Measurements from ENCODE around the gene THAP6.

Gene THAP6

DNA sequence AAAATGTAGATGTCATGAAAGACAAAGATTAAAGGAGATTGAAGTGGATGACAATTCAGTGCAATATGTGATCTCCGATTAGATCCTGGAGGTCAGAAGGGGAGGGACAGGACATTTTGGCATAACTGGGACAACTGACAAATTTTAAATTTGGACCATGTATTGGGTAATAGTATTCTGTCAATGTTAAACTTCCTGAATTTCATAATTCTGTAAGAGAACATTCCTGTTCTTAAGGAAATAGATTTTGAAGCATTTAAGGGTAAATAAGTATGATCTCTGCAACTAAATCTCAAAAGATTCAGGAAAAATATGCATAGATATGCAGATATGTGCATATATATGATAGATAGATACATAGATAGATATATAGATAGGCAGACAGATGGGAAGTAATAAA, 52.6 kb downstream of the THAP6 start:
- H3K4me3 ChIP-seq (replicated peaks; ENCODE audit: low read depth, low read length) = no peak overlapping the region
- DNase-seq (ENCODE audit: extremely low read depth, insufficient read length) = no peak
- TF ChIP-seq, protein P1, sequence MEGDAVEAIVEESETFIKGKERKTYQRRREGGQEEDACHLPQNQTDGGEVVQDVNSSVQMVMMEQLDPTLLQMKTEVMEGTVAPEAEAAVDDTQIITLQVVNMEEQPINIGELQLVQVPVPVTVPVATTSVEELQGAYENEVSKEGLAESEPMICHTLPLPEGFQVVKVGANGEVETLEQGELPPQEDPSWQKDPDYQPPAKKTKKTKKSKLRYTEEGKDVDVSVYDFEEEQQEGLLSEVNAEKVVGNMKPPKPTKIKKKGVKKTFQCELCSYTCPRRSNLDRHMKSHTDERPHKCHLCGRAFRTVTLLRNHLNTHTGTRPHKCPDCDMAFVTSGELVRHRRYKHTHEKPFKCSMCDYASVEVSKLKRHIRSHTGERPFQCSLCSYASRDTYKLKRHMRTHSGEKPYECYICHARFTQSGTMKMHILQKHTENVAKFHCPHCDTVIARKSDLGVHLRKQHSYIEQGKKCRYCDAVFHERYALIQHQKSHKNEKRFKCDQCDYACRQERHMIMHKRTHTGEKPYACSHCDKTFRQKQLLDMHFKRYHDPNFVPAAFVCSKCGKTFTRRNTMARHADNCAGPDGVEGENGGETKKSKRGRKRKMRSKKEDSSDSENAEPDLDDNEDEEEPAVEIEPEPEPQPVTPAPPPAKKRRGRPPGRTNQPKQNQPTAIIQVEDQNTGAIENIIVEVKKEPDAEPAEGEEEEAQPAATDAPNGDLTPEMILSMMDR (IDR thresholded peaks at IDR 0.05; ENCODE audit: insufficient read depth, low read length, poor library complexity, severe bottlenecking) = no peak
- no peaks in the 10 kb centered on the region for H3K36me3 ChIP-seq (ENCODE audit: control insufficient read depth, insufficient read depth, low read length)
- no peaks in the 10 kb centered on the region for H3K27me3 ChIP-seq (replicated peaks; ENCODE audit: control insufficient read depth, insufficient read depth, low read length)

GRCh38 chr4:75567725-75568124, 53.5 kb downstream of the THAP6 start:
- Histone ChIP-seq H3K27me3 (replicated peaks; ENCODE audit: control insufficient read depth, insufficient read depth, low read length) (no peaks in the 10 kb centered on the region), H3K4me3 (replicated peaks; ENCODE audit: low read depth, low read length) (no peak overlapping the region), H3K36me3 (ENCODE audit: control insufficient read depth, insufficient read depth, low read length) (no peaks in the 10 kb centered on the region)
- TF ChIP-seq, protein P1 (IDR thresholded peaks at IDR 0.05; ENCODE audit: insufficient read depth, low read length, poor library complexity, severe bottlenecking) = no peak
- no peak for DNase-seq (ENCODE audit: extremely low read depth, insufficient read length)

Measured in GM06990 (cell line).